Upper lobe of left lung (tissue), 4 donors: ENCODE data around the gene PEX10.

Experiments used
- CTCF ChIP-seq, 6 experiments: fragments of 450-650 bp in 4 of 6; fragments of 200-600 bp in 2 of 6; sonication (generic) in 2 of 6; IDR thresholded peaks; one replicate each; pipeline ENCODE4 v1.5.1; 2016 to 2019; ENCODE audit warnings: antibody characterized with exemption in 6 of 6
- POLR2AphosphoS5 ChIP-seq, 2 donors: sonication (generic); formaldehyde crosslinking; IDR thresholded peaks; one replicate each; pipeline ENCODE4 v1.5.1; 2017; ENCODE audit warnings: antibody characterized with exemption in 2 of 2

- TF ChIP-seq CTCF (IDR thresholded peaks at IDR 0.05) (no peak), POLR2AphosphoS5 (IDR thresholded peaks at IDR 0.05) (no peak)
Observed at GRCh38 chr1:2408456-2408855, 3.9 kb downstream of the PEX10 start.
